ENCODE results near the gene TAB2.

- TF ChIP-seq CTCF (conservative IDR thresholded peaks at IDR 0.05; ENCODE audit: low read depth, low read length): no peak
- TF ChIP-seq EZH2 (IDR thresholded peaks at IDR 0.05; ENCODE audit: borderline replicate concordance, low read depth, low read length, poor library complexity, severe bottlenecking): no peak
These were observed 63.0 kb downstream of the TAB2 start for GRCh38 chr6:149380523-149380922.

All from A673 (cell line).